ENCODE data around the gene RETREG3. TPM values are rescaled to one million over a fixed set of nuclear protein-coding genes. Genes with fewer than 3 reads are reported as not detected.

RETREG3 gene
- total and polyA plus RNA-seq, 2 of the 13 experiments (the other 11 are each of a cell fraction or from before 2014, with no cell fraction given) = 47.0 to 55.8 TPM

DNA sequence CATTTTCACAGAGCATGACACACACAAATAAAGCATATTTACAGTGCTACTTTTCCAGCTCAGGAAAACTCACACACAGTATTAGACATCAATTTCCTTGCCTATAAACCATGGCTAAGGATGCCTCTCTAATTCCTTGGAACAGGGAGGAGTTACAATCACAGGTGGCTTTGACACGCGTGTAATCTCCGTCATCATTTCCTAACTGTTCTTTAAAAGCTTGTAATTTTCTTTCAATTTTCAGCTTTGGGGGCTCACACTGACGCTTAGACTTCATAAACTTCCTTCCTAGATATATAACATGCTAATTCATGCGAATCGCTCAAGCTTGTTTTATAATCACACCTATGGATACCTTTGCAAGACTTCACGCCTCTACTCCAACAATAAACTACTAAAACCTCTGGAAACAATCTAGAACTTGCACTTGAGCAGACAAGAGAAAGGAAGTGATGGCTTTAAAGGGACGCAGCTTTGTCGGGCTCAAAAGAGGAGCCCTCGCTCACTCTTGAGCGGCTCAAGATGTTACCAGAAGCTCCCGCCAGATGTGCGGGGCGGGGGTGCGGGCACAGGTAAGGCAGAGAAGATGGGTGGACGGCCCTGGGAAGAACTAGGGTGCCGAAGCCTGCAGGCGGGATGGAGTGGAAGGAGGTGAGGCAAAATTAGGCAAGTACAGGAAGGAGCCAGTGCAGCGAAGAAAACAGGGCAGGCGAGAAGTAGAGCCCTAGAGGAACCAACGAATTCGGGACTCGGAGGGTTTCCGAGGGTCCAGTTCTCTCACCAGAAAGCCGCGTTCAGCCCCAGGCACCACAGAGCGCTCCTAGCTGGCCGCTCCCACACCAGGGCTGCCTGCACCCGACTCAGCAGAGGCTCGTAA is 631 bp downstream of the RETREG3 start (continued):
- TF ChIP-seq, protein P1, sequence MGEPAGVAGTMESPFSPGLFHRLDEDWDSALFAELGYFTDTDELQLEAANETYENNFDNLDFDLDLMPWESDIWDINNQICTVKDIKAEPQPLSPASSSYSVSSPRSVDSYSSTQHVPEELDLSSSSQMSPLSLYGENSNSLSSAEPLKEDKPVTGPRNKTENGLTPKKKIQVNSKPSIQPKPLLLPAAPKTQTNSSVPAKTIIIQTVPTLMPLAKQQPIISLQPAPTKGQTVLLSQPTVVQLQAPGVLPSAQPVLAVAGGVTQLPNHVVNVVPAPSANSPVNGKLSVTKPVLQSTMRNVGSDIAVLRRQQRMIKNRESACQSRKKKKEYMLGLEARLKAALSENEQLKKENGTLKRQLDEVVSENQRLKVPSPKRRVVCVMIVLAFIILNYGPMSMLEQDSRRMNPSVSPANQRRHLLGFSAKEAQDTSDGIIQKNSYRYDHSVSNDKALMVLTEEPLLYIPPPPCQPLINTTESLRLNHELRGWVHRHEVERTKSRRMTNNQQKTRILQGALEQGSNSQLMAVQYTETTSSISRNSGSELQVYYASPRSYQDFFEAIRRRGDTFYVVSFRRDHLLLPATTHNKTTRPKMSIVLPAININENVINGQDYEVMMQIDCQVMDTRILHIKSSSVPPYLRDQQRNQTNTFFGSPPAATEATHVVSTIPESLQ (CRISPR knock-in tag; conservative IDR thresholded peaks at IDR 0.05) = no peak
- TF ChIP-seq ZNF124 (CRISPR knock-in tag; IDR thresholded peaks at IDR 0.05) (no peak), ZNF30 (CRISPR knock-in tag; IDR thresholded peaks at IDR 0.05) (no peak), ZFP36L2 (CRISPR knock-in tag; IDR thresholded peaks at IDR 0.05) (no peak), ZSCAN30 (CRISPR knock-in tag; IDR thresholded peaks at IDR 0.05) (0 out of 2 replicates have a peak, but pooled peaks have one; percentile 58), ZNF749 (CRISPR knock-in tag; IDR thresholded peaks at IDR 0.05; ENCODE audit: borderline replicate concordance) (no peak), FOSL2 (CRISPR knock-in tag; IDR thresholded peaks at IDR 0.05) (no peak), ZNF563 (CRISPR knock-in tag; IDR thresholded peaks at IDR 0.05) (no peak), HIVEP1 (CRISPR knock-in tag; IDR thresholded peaks at IDR 0.05) (no peak), ZNF549 (CRISPR knock-in tag; IDR thresholded peaks at IDR 0.05) (no peak), ZNF558 (CRISPR knock-in tag; IDR thresholded peaks at IDR 0.05; ENCODE audit: borderline replicate concordance) (no peak; the same call in 1 of the 2 replicates), HMG20B (CRISPR knock-in tag; conservative IDR thresholded peaks at IDR 0.05) (no peak), SMC3 (IDR thresholded peaks at IDR 0.05; ENCODE audit: low read length) (no peak), NFYC (CRISPR knock-in tag; IDR thresholded peaks at IDR 0.05) (no peak), ARNTL (CRISPR knock-in tag; IDR thresholded peaks at IDR 0.05) (0 out of 2 replicates have a peak, but pooled peaks have one; percentile 8), SRSF4 (IDR thresholded peaks at IDR 0.05; ENCODE audit: low read depth, low read length, poor library complexity, severe bottlenecking) (no peak)
- TF ChIP-seq, protein P2, sequence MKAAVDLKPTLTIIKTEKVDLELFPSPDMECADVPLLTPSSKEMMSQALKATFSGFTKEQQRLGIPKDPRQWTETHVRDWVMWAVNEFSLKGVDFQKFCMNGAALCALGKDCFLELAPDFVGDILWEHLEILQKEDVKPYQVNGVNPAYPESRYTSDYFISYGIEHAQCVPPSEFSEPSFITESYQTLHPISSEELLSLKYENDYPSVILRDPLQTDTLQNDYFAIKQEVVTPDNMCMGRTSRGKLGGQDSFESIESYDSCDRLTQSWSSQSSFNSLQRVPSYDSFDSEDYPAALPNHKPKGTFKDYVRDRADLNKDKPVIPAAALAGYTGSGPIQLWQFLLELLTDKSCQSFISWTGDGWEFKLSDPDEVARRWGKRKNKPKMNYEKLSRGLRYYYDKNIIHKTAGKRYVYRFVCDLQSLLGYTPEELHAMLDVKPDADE (CRISPR knock-in tag; IDR thresholded peaks at IDR 0.05) = peak; percentile 87; the same call in 1 of the 2 replicates
- TF ChIP-seq, protein P3, sequence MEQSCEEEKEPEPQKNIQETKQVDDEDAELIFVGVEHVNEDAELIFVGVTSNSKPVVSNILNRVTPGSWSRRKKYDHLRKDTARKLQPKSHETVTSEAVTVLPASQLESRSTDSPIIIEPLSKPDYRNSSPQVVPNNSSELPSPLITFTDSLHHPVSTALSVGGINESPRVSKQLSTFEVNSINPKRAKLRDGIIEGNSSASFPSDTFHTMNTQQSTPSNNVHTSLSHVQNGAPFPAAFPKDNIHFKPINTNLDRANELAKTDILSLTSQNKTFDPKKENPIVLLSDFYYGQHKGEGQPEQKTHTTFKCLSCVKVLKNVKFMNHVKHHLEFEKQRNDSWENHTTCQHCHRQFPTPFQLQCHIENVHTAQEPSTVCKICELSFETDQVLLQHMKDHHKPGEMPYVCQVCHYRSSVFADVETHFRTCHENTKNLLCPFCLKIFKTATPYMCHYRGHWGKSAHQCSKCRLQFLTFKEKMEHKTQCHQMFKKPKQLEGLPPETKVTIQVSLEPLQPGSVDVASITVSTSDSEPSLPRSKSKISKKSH (CRISPR knock-in tag; IDR thresholded peaks at IDR 0.05; ENCODE audit: borderline replicate concordance) = no peak
- TF ChIP-seq, protein P4, sequence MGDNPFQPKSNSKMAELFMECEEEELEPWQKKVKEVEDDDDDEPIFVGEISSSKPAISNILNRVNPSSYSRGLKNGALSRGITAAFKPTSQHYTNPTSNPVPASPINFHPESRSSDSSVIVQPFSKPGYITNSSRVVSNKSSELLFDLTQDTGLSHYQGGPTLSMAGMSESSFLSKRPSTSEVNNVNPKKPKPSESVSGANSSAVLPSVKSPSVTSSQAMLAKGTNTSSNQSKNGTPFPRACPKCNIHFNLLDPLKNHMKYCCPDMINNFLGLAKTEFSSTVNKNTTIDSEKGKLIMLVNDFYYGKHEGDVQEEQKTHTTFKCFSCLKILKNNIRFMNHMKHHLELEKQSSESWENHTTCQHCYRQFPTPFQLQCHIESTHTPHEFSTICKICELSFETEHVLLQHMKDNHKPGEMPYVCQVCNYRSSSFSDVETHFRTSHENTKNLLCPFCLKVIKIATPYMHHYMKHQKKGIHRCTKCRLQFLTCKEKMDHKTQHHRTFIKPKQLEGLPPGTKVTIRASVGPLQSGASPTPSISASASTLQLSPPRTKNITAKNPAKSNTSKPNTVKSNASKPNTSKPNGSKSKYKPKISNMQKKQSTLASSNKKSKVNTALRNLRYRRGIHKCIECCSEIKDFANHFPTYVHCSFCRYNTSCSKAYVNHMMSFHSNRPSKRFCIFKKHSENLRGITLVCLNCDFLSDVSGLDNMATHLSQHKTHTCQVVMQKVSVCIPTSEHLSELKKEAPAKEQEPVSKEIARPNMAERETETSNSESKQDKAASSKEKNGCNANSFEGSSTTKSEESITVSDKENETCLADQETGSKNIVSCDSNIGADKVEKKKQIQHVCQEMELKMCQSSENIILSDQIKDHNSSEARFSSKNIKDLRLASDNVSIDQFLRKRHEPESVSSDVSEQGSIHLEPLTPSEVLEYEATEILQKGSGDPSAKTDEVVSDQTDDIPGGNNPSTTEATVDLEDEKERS (CRISPR knock-in tag; IDR thresholded peaks at IDR 0.05) = no peak
- TF ChIP-seq, protein P5, sequence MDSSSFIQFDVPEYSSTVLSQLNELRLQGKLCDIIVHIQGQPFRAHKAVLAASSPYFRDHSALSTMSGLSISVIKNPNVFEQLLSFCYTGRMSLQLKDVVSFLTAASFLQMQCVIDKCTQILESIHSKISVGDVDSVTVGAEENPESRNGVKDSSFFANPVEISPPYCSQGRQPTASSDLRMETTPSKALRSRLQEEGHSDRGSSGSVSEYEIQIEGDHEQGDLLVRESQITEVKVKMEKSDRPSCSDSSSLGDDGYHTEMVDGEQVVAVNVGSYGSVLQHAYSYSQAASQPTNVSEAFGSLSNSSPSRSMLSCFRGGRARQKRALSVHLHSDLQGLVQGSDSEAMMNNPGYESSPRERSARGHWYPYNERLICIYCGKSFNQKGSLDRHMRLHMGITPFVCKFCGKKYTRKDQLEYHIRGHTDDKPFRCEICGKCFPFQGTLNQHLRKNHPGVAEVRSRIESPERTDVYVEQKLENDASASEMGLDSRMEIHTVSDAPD (CRISPR knock-in tag; IDR thresholded peaks at IDR 0.05) = no peak

All from HepG2 (cell line).